ENCODE data around the gene MPPED2. TPM values are rescaled to one million over a fixed set of nuclear protein-coding genes. Genes with fewer than 3 reads are reported as not detected.
A peak's percentile ranks its signal among the peaks of the same experiment; 100 is the strongest.

MPPED2 gene
- total RNA-seq, 1 donor from 2014 or later, result 179 TPM

DNA sequence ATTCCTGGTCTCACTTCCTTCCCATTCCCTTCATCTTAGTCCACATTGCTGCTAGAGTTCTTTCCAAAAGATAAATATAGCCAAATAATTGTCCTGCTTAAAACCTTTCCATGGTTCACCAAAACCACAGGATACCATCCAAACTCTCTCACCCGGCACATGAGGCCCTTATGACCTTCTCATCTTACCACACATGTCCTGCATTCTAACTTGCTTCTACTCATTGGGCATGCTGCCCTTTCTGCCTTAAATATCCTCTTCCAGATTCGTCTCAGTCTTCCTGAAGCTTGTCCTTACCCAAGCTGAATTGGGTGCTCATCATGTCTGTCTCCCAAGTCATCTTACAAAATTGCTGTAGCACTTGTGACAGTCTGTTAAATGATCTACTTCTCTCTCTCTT, 114.9 kb downstream of the MPPED2 start:
- Mint-ChIP-seq H3K9me3 (peaks cover 3% of the 10 kb centered on the region), H3K4me1 (peaks cover 29% of the 10 kb centered on the region), H3K4me3 (no peak overlapping the region), H3K27ac (peak overlapping the region; percentile 14), H3K27me3 (ENCODE audit: low read depth) (no peaks in the 10 kb centered on the region), H3K36me3 (peaks cover 41% of the 10 kb centered on the region)
- no peak for DNase-seq (ENCODE audit: low spot score in 2 of 2, unreplicated experiment in 2 of 2)
- TF ChIP-seq, protein P1, sequence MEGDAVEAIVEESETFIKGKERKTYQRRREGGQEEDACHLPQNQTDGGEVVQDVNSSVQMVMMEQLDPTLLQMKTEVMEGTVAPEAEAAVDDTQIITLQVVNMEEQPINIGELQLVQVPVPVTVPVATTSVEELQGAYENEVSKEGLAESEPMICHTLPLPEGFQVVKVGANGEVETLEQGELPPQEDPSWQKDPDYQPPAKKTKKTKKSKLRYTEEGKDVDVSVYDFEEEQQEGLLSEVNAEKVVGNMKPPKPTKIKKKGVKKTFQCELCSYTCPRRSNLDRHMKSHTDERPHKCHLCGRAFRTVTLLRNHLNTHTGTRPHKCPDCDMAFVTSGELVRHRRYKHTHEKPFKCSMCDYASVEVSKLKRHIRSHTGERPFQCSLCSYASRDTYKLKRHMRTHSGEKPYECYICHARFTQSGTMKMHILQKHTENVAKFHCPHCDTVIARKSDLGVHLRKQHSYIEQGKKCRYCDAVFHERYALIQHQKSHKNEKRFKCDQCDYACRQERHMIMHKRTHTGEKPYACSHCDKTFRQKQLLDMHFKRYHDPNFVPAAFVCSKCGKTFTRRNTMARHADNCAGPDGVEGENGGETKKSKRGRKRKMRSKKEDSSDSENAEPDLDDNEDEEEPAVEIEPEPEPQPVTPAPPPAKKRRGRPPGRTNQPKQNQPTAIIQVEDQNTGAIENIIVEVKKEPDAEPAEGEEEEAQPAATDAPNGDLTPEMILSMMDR (IDR thresholded peaks at IDR 0.05; ENCODE audit: unreplicated experiment), result no peak

DNA sequence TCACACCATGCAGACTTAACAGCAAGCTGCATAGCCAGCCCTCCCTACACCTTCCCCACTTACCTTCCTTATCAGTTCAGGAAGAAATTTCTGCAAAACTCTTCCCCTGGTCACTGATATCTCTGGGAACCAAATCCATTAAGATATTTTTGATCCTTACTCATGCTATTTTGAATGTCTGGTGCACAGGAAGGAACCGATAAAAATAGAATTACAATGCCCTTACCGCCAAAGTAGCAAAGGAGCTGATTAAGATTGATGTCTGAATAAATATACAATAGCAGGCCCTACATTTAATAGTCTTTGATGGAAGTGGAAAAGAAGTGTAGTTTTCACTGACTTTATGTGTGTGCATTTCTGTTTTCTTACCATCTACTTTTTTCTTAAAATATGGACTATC, 117.3 kb downstream of the MPPED2 start:
- peaks cover 31% of the 10 kb centered on the region for H3K4me1 Mint-ChIP-seq
- H3K27me3 Mint-ChIP-seq (ENCODE audit: low read depth), result no peaks in the 10 kb centered on the region
- peak overlapping the region; percentile 81 for H3K27ac Mint-ChIP-seq
- H3K9me3 Mint-ChIP-seq, result no peaks in the 10 kb centered on the region
- H3K36me3 Mint-ChIP-seq, result peaks cover 23% of the 10 kb centered on the region
- no peak for DNase-seq (ENCODE audit: low spot score in 2 of 2, unreplicated experiment in 2 of 2)
- TF ChIP-seq, protein P1 (IDR thresholded peaks at IDR 0.05; ENCODE audit: unreplicated experiment), result no peak
- H3K4me3 Mint-ChIP-seq, result no peak overlapping the region

DNA sequence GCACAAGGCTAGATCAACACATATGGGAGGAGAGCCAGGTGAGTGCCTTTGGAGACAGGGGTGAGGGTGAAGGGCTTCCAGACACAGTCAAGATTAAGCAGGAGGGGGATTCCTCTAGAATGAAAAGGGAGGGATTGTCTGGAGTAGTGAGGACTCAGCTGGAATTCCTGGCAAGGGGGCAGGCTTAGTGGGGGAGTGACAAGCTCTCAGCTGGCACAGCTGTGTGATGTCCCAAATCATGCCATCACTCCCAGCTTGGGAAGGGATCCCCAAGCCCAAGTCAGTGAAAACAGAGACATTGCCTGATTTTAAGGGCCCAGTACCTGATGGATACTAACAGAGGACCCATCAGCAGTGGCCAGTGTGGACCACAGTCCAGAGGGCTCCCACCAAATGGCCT, 119.0 kb downstream of the MPPED2 start:
- no peaks in the 10 kb centered on the region for H3K27me3 Mint-ChIP-seq (ENCODE audit: low read depth)
- H3K36me3 Mint-ChIP-seq, result peaks cover 11% of the 10 kb centered on the region
- H3K27ac Mint-ChIP-seq, result peak overlapping the region; percentile 64
- TF ChIP-seq, protein P1 (IDR thresholded peaks at IDR 0.05; ENCODE audit: unreplicated experiment), result no peak
- H3K4me1 Mint-ChIP-seq, result peaks cover 42% of the 10 kb centered on the region
- no peak overlapping the region for H3K4me3 Mint-ChIP-seq
- no peaks in the 10 kb centered on the region for H3K9me3 Mint-ChIP-seq
- no peak for DNase-seq (ENCODE audit: low spot score in 2 of 2, unreplicated experiment in 2 of 2)

DNA sequence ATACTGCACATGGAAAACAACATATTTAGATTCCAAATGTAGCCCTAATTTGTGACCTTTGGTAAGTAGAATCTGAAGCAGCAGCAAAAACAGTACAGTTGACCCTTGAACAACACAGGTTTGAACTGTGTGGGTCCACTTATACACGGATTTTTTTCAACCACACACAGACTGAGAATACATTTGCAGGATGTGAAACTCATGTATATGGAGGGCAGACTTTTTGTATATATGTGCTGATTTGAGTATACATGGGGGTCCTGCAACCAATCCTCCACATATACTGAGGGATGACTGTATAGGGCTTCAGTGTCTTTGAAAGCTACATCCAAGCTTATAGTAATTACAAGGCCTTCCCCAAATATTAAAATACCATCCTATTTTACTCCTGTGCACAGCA, 120.5 kb downstream of the MPPED2 start:
- Mint-ChIP-seq H3K9me3 (no peaks in the 10 kb centered on the region), H3K4me3 (no peak overlapping the region), H3K4me1 (peaks cover 46% of the 10 kb centered on the region), H3K36me3 (peaks cover 8% of the 10 kb centered on the region), H3K27ac (no peak overlapping the region), H3K27me3 (ENCODE audit: low read depth) (no peaks in the 10 kb centered on the region)
- TF ChIP-seq, protein P1 (IDR thresholded peaks at IDR 0.05; ENCODE audit: unreplicated experiment), result no peak
- no peak for DNase-seq (ENCODE audit: low spot score in 2 of 2, unreplicated experiment in 2 of 2)

DNA sequence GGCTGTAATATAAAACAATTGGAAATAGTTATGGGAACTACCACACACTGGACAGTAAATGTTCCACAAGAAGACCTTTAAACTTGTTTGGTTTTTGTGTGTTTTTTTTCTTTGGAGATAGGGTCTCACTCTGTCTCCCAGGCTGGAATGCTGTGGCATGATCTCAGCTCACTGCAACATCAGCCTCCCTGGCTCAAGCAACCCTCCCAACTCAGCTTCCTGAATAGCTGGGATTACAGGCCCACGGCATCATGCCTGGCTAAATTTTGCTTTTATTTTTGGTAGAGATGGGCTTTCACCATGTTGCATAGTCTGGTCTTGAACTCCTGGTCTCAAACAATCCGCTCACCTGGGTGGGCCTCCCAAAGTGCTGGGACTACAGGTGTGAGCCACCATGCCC, 121.0 kb downstream of the MPPED2 start:
- no peak for DNase-seq (ENCODE audit: low spot score in 2 of 2, unreplicated experiment in 2 of 2)
- no peak overlapping the region for H3K4me3 Mint-ChIP-seq
- H3K4me1 Mint-ChIP-seq, result peaks cover 43% of the 10 kb centered on the region
- no peaks in the 10 kb centered on the region for H3K27me3 Mint-ChIP-seq (ENCODE audit: low read depth)
- TF ChIP-seq, protein P1 (IDR thresholded peaks at IDR 0.05; ENCODE audit: unreplicated experiment), result no peak
- H3K27ac Mint-ChIP-seq, result no peak overlapping the region
- no peaks in the 10 kb centered on the region for H3K9me3 Mint-ChIP-seq
- peaks cover 8% of the 10 kb centered on the region for H3K36me3 Mint-ChIP-seq

DNA sequence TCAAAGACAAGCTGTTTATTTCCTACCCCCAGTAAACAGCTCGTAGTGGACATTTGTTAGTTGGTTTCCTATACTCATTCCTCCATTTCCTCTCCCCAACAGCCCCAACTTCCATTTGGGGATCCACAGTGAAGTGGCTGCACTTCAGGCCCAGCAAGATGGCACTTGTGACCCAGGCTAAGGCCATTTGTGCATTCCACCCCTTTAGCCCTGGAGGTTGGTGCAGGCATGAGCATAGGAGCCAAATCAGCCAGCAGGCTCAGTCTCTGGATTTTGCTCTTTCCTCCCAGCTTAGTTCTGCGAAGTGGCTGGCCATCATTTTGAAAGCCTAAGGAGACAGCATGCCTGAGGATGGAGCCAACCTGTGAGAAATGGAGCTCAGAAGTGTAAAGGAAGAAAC, 122.9 kb downstream of the MPPED2 start:
- H3K27me3 Mint-ChIP-seq (ENCODE audit: low read depth), result no peaks in the 10 kb centered on the region
- TF ChIP-seq, protein P1 (IDR thresholded peaks at IDR 0.05; ENCODE audit: unreplicated experiment), result no peak
- no peak for DNase-seq (ENCODE audit: low spot score in 2 of 2, unreplicated experiment in 2 of 2)
- no peak overlapping the region for H3K4me3 Mint-ChIP-seq
- H3K9me3 Mint-ChIP-seq, result no peaks in the 10 kb centered on the region
- H3K4me1 Mint-ChIP-seq, result peaks cover 33% of the 10 kb centered on the region
- peak overlapping the region; percentile 76 for H3K27ac Mint-ChIP-seq
- H3K36me3 Mint-ChIP-seq, result peaks cover 18% of the 10 kb centered on the region

All from mesothelial cell of epicardium (in vitro differentiated cells).